Panc1 (cell line): ENCODE measurements around the gene TLE1. TPM values are rescaled to one million over a fixed set of nuclear protein-coding genes. Genes with fewer than 3 reads are reported as not detected.

Experiments used
- ATAC-seq: fragments of 200-7000 bp; cut with Tn5 transposase; 2 replicates; pipeline ENCODE4 v1.9.1; 2020; ENCODE audit warnings: mild to moderate bottlenecking, moderate library complexity
- BruUV-seq: library from RNA; stranded (reverse); fragments of 400-500 nt; replicated peaks from 2 replicates; lab custom pipeline; 2021; lab: Mats Ljungman, UMichigan
- CTCF ChIA-PET: fragments of 300-600 bp; sonication (Branson Sonifier 250); formaldehyde crosslinking; loops from one replicate; lab custom pipeline; 2022; ENCODE audit warnings: antibody characterized with exemption; lab: Charles Lee
- POLR2A ChIA-PET: fragments of 300-600 bp; sonication (Branson Sonifier 250); formaldehyde crosslinking; loops from one replicate; lab custom pipeline; 2022; ENCODE audit warnings: antibody characterized with exemption; lab: Charles Lee
- DNase-seq: peaks from one replicate; pipeline ENCODE4 v3.0.0-alpha.2; 2010; ENCODE audit warnings: low read depth, low spot score
- H3K27ac ChIP-seq: 2 replicates; pipeline ENCODE4 v1.5.1; 2011; ENCODE audit warnings: mild to moderate bottlenecking, low read length, inconsistent platforms
- H3K27me3 ChIP-seq: fragments of 200-500 bp; sonication (Bioruptor generic); 2 replicates; pipeline ENCODE4 v1.6.0; 2014; ENCODE audit warnings: low read length, inconsistent platforms; ENCODE audit not compliant: control insufficient read depth, insufficient read depth
- H3K36me3 ChIP-seq: fragments of 200-500 bp; sonication (Bioruptor generic); 2 replicates; pipeline ENCODE4 v1.5.1; 2014; ENCODE audit warnings: inconsistent platforms, mild to moderate bottlenecking, low read length, moderate library complexity; ENCODE audit not compliant: control insufficient read depth, insufficient read depth
- H3K4me1 ChIP-seq: 2 replicates; pipeline ENCODE4 v1.5.1; 2011; ENCODE audit warnings: inconsistent platforms, mild to moderate bottlenecking, low read length, moderate library complexity; ENCODE audit not compliant: control insufficient read depth, insufficient read depth
- H3K4me3 ChIP-seq, 2 experiments: 2 replicates each; pipeline ENCODE4 v1.5.1; 2011 to 2012; ENCODE audit warnings: low read depth in 2 of 2, low read length in 2 of 2, mild to moderate bottlenecking in 2 of 2, inconsistent platforms in 1 of 2, moderate library complexity in 1 of 2
- H3K9me3 ChIP-seq: fragments of 200-500 bp; sonication (Bioruptor generic); 2 replicates; pipeline ENCODE4 v1.5.1; 2014; ENCODE audit warnings: low read depth, mild to moderate bottlenecking, inconsistent platforms, low read length, moderate library complexity; ENCODE audit not compliant: control insufficient read depth, insufficient read depth
- POLR2AphosphoS5 ChIP-seq: IDR thresholded peaks from 2 replicates; pipeline ENCODE4 v1.6.1; 2012; ENCODE audit warnings: mild to moderate bottlenecking, low read depth, low read length, moderate library complexity
- SIN3A ChIP-seq: IDR thresholded peaks from 2 replicates; pipeline ENCODE4 v1.6.1; 2012; ENCODE audit warnings: low read depth, mild to moderate bottlenecking, low read length, moderate library complexity, borderline replicate concordance; ENCODE audit not compliant: insufficient read depth
- TCF7L2 ChIP-seq: IDR thresholded peaks from 2 replicates; pipeline ENCODE4 v1.6.1; 2011; ENCODE audit warnings: mild to moderate bottlenecking, low read depth, low read length, inconsistent platforms
- in situ Hi-C: cut with HindIII; loops from 2 replicates; pipeline ENCODE4 v1.10.0; 2016; ENCODE audit warnings: low sequenced_read_pairs, low pct_unique_long_range_greater_than_20kb
- intact Hi-C: fragments of 100-400 bp; cut with micrococcal nuclease; formaldehyde crosslinking; loops from one replicate; pipeline ENCODE4 v1.10.0; 2022; ENCODE audit not compliant: unreplicated experiment
- total RNA-seq: library from RNA; stranded (reverse); gene quantifications from one replicate; pipeline ENCODE4 v1.2.1, GENCODE V29; 2021; ENCODE audit not compliant: unreplicated experiment
- TF ChIP-seq, protein P1 (sequence below): fragments of 450-650 bp; IDR thresholded peaks from 2 replicates; pipeline ENCODE4 v1.5.1; 2017; ENCODE audit warnings: mild to moderate bottlenecking
- TF ChIP-seq, protein P2 (sequence below), 2 experiments: IDR thresholded peaks; 2 replicates each; pipeline ENCODE4 v1.6.1; 2011 to 2012; ENCODE audit warnings: low read depth in 2 of 2, control low read depth in 1 of 2, low read length in 1 of 2, mild to moderate bottlenecking in 1 of 2, moderate library complexity in 1 of 2; ENCODE audit not compliant: insufficient read depth in 1 of 2

The TLE1 gene
- total RNA-seq, 1 experiment from 2014 or later, result 12.9 TPM

DNA sequence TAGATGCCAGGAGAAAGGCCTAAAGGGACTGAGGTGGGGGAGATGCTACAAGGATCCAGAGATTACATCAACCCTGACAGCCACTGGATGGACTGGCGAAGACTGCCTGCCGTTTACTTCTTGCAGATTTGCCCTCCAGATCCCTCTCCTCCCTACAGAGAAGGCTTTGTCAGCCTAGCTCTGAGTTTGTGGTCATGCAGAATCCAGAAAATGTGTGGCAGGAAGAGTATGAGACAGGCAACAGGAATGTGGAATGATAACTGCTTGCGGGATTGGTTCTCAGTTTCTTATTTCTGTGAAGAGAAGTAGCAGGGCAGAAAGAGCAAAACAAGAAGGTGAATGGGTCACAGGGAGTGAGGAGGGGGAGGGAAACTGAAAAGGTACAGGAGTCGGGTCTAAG is 129.6 kb downstream of the TLE1 start:
- in situ Hi-C loops, result no loop called here
- no peak overlapping the region for H3K4me3 ChIP-seq
- intact Hi-C loops, result no loop called here
- H3K27me3 ChIP-seq, result no peaks in the 10 kb centered on the region
- TF ChIP-seq POLR2AphosphoS5 (no peak), TCF7L2 (no peak), SIN3A (no peak)
- TF ChIP-seq, protein P1, sequence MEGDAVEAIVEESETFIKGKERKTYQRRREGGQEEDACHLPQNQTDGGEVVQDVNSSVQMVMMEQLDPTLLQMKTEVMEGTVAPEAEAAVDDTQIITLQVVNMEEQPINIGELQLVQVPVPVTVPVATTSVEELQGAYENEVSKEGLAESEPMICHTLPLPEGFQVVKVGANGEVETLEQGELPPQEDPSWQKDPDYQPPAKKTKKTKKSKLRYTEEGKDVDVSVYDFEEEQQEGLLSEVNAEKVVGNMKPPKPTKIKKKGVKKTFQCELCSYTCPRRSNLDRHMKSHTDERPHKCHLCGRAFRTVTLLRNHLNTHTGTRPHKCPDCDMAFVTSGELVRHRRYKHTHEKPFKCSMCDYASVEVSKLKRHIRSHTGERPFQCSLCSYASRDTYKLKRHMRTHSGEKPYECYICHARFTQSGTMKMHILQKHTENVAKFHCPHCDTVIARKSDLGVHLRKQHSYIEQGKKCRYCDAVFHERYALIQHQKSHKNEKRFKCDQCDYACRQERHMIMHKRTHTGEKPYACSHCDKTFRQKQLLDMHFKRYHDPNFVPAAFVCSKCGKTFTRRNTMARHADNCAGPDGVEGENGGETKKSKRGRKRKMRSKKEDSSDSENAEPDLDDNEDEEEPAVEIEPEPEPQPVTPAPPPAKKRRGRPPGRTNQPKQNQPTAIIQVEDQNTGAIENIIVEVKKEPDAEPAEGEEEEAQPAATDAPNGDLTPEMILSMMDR, result no peak
- TF ChIP-seq, protein P2, sequence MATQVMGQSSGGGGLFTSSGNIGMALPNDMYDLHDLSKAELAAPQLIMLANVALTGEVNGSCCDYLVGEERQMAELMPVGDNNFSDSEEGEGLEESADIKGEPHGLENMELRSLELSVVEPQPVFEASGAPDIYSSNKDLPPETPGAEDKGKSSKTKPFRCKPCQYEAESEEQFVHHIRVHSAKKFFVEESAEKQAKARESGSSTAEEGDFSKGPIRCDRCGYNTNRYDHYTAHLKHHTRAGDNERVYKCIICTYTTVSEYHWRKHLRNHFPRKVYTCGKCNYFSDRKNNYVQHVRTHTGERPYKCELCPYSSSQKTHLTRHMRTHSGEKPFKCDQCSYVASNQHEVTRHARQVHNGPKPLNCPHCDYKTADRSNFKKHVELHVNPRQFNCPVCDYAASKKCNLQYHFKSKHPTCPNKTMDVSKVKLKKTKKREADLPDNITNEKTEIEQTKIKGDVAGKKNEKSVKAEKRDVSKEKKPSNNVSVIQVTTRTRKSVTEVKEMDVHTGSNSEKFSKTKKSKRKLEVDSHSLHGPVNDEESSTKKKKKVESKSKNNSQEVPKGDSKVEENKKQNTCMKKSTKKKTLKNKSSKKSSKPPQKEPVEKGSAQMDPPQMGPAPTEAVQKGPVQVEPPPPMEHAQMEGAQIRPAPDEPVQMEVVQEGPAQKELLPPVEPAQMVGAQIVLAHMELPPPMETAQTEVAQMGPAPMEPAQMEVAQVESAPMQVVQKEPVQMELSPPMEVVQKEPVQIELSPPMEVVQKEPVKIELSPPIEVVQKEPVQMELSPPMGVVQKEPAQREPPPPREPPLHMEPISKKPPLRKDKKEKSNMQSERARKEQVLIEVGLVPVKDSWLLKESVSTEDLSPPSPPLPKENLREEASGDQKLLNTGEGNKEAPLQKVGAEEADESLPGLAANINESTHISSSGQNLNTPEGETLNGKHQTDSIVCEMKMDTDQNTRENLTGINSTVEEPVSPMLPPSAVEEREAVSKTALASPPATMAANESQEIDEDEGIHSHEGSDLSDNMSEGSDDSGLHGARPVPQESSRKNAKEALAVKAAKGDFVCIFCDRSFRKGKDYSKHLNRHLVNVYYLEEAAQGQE (IDR thresholded peaks at IDR 0.05; ENCODE audit: insufficient read depth in 1 of 2, low read depth in 2 of 2, low read length in 1 of 2), result no peak
- CTCF ChIA-PET, result no interaction called here
- DNase-seq, result no peak
- POLR2A ChIA-PET, result no interaction called here
- H3K36me3 ChIP-seq, result no peaks in the 10 kb centered on the region
- H3K9me3 ChIP-seq, result no peaks in the 10 kb centered on the region
- no peaks in the 10 kb centered on the region; the same call in 1 of the 2 replicates for H3K4me1 ChIP-seq
- ATAC-seq, result peak; percentile 74
- H3K27ac ChIP-seq, result 0 out of 2 replicates have a peak overlapping the region, but pooled peaks have one; percentile 29
- BruUV-seq, result no TSS peak

DNA sequence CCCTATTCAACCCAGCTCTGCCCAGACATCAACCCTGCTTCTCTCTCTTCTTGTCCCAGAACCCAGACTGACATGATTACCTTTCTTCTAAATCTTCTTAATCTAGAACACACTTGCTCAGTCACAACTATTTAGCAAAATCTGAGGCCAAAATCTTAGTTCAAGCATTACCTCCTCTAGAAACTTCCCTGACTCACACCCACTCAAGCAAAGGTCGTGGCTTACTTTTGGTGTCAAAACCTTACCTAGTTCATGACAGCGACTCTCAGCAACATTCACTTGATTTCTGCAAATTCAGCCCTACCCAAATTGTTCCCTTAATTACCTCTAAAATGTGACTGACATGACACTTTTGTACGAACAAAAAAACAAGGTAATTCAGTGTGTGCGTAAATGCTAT is 130.2 kb downstream of the TLE1 start:
- Histone ChIP-seq H3K4me3 (no peak overlapping the region), H3K9me3 (no peaks in the 10 kb centered on the region), H3K4me1 (no peaks in the 10 kb centered on the region; the same call in 1 of the 2 replicates), H3K27me3 (no peaks in the 10 kb centered on the region), H3K36me3 (no peaks in the 10 kb centered on the region), H3K27ac (no peak overlapping the region)
- POLR2A ChIA-PET, result no interaction called here
- DNase-seq, result no peak
- in situ Hi-C loops, result no loop called here
- CTCF ChIA-PET, result no interaction called here
- no peak for ATAC-seq
- TF ChIP-seq TCF7L2 (no peak), SIN3A (no peak), POLR2AphosphoS5 (no peak)
- TF ChIP-seq, protein P1, result no peak
- TF ChIP-seq, protein P2 (IDR thresholded peaks at IDR 0.05; ENCODE audit: insufficient read depth in 1 of 2, low read depth in 2 of 2, low read length in 1 of 2), result no peak
- intact Hi-C loops, result no loop called here
- no TSS peak for BruUV-seq
